Measurements from ENCODE around the gene EXOSC3. TPM values are rescaled to one million over a fixed set of nuclear protein-coding genes. Genes with fewer than 3 reads are reported as not detected.

EXOSC3 gene
- total and polyA plus RNA-seq, 2 donors (not counting 3 experiments of a cell fraction or from before 2014, with no cell fraction given): 25.0 to 38.0 TPM

DNA sequence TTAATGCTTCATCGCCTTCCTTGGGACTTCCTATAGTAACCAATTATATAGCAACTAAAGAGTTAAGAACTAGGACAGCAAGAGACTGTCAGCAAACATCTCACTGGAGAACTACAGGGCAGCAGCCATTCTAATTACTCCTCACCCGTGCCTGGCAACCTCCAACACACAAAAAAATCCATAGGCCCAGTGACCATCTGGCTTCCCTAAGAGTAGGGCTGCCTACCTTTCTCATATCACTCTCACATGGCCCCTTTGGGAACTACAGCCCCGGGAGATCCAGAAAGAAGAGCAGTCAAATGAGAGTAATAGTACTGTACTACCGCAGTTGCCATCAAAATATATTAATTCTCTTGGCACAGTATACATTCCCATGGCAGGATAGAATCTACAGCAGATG is 21.4 kb upstream of the EXOSC3 start:
- H3K9ac ChIP-seq (replicated peaks; ENCODE audit: extremely low read depth, insufficient read depth, low read length): no peak overlapping the region
- intact Hi-C loops (cut with micrococcal nuclease): no loop called here
- peaks cover 14% of the 10 kb centered on the region for H3K4me1 ChIP-seq (ENCODE audit: control insufficient read depth, extremely low read depth, insufficient read depth, low read length)
- CTCF ChIA-PET: no interaction called here
- dilution Hi-C loops (cut with MboI; ENCODE audit: extremely low pct_ligation_motif_present, low sequenced_read_pairs): no loop called here
- no peak for DNase-seq (ENCODE audit: low read depth, low spot score)
- H3K27me3 ChIP-seq (ENCODE audit: control insufficient read depth in 2 of 2, insufficient read depth in 2 of 2, low read length in 2 of 2): no peaks in the 10 kb centered on the region
- H3K4me2 ChIP-seq (ENCODE audit: insufficient read depth, low read length): no peak overlapping the region
- H3K79me2 ChIP-seq (ENCODE audit: control insufficient read depth, insufficient read depth, low read length): peaks cover 58% of the 10 kb centered on the region
- H4K20me1 ChIP-seq (replicated peaks; ENCODE audit: control insufficient read depth, extremely low read depth, insufficient read depth, low read length): peaks cover 12% of the 10 kb centered on the region
- H3K9me3 ChIP-seq (replicated peaks; ENCODE audit: control insufficient read depth, insufficient read depth, low read length): no peaks in the 10 kb centered on the region
- no peaks in the 10 kb centered on the region for H3K36me3 ChIP-seq (ENCODE audit: control insufficient read depth in 2 of 2, extremely low read depth in 1 of 2, insufficient read depth in 2 of 2, low read length in 2 of 2)
- TF ChIP-seq CTCF (IDR thresholded peaks at IDR 0.05; ENCODE audit: extremely low read depth in 1 of 2, insufficient read depth in 1 of 2, low read depth in 1 of 2, low read length in 2 of 2) (no peak), JUN (IDR thresholded peaks at IDR 0.05; ENCODE audit: borderline replicate concordance, insufficient read depth, insufficient read length, low read depth) (no peak)
- H3K9me1 ChIP-seq (replicated peaks; ENCODE audit: control insufficient read depth, extremely low read depth, insufficient read depth, low read length): no peaks in the 10 kb centered on the region
- no TSS peak for BruUV-seq (replicated peaks)
- POLR2A ChIA-PET: no interaction called here
- H3K4me3 ChIP-seq (replicated peaks in 1 of 3; ENCODE audit: insufficient read depth in 1 of 3, low read depth in 1 of 3, low read length in 3 of 3): no peak overlapping the region
- no peak overlapping the region for H3K27ac ChIP-seq (ENCODE audit: insufficient read depth, low read depth, low read length)
- no peak overlapping the region for H2AFZ ChIP-seq (ENCODE audit: low read depth, low read length)
- FAIRE-seq: no peak

GRCh38 chr9:37801959-37802711 is 17.3 kb upstream of the EXOSC3 start:
- no peak for FAIRE-seq
- H3K9ac ChIP-seq (replicated peaks; ENCODE audit: extremely low read depth, insufficient read depth, low read length): peak overlapping the region; percentile 67
- H3K4me3 ChIP-seq (replicated peaks in 1 of 3; ENCODE audit: insufficient read depth in 1 of 3, low read depth in 1 of 3, low read length in 3 of 3): peak overlapping the region; percentile 23 to 64 (median 63)
- H3K27me3 ChIP-seq (ENCODE audit: control insufficient read depth in 2 of 2, insufficient read depth in 2 of 2, low read length in 2 of 2): no peaks in the 10 kb centered on the region
- H3K79me2 ChIP-seq (ENCODE audit: control insufficient read depth, insufficient read depth, low read length): peaks cover 52% of the 10 kb centered on the region
- no peaks in the 10 kb centered on the region for H3K9me3 ChIP-seq (replicated peaks; ENCODE audit: control insufficient read depth, insufficient read depth, low read length)
- ChIA-PET CTCF (interaction anchor here (1.1 kb wide), 1 partner anchor 461 kb away, joined by 3 read pairs; no protein-coding TSS in a partner anchor), POLR2A (interaction anchor here (1.8 kb wide), 1 partner anchor 17 kb away, joined by 7 read pairs; the partner anchor contains the start of gene EXOSC3)
- H3K27ac ChIP-seq (ENCODE audit: insufficient read depth, low read depth, low read length): no peak overlapping the region
- peaks cover 7% of the 10 kb centered on the region for H4K20me1 ChIP-seq (replicated peaks; ENCODE audit: control insufficient read depth, extremely low read depth, insufficient read depth, low read length)
- intact Hi-C loops (cut with micrococcal nuclease) (loop anchor here (2.0 to 5.0 kb wide), 3 partner anchors 49 to 590 kb away; partner anchors contain the start of genes ALDH1B1, SLC25A51 and TRMT10B), dilution Hi-C loops (cut with MboI; ENCODE audit: extremely low pct_ligation_motif_present, low sequenced_read_pairs) (no loop called here)
- H3K4me2 ChIP-seq (ENCODE audit: insufficient read depth, low read length): peak overlapping the region; percentile 94
- peaks cover 14% of the 10 kb centered on the region for H3K4me1 ChIP-seq (ENCODE audit: control insufficient read depth, extremely low read depth, insufficient read depth, low read length)
- H3K36me3 ChIP-seq (ENCODE audit: control insufficient read depth in 2 of 2, extremely low read depth in 1 of 2, insufficient read depth in 2 of 2, low read length in 2 of 2): no peaks in the 10 kb centered on the region
- TF ChIP-seq GATA2 (IDR thresholded peaks at IDR 0.05; ENCODE audit: insufficient read depth, insufficient read length, low read depth, low read length): no peak
- TF ChIP-seq FOS (IDR thresholded peaks at IDR 0.05; ENCODE audit: borderline replicate concordance, insufficient read depth, low read length): no peak
- TF ChIP-seq MYC (IDR thresholded peaks at IDR 0.05; ENCODE audit: low read depth, low read length): no peak
- TF ChIP-seq, protein P1, sequence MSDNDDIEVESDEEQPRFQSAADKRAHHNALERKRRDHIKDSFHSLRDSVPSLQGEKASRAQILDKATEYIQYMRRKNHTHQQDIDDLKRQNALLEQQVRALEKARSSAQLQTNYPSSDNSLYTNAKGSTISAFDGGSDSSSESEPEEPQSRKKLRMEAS (IDR thresholded peaks at IDR 0.05; ENCODE audit: insufficient read depth, insufficient read length): no peak
- TF ChIP-seq EZH2 (IDR thresholded peaks at IDR 0.05; ENCODE audit: borderline replicate concordance, low read depth, low read length, severe bottlenecking): no peak
- TF ChIP-seq CTCF (IDR thresholded peaks at IDR 0.05; ENCODE audit: extremely low read depth in 1 of 2, insufficient read depth in 1 of 2, low read depth in 1 of 2, low read length in 2 of 2): no peak
- TF ChIP-seq POLR2AphosphoS5 (IDR thresholded peaks at IDR 0.05; ENCODE audit: insufficient read depth, low read depth, low read length): no peak
- no peak for TF ChIP-seq JUN (IDR thresholded peaks at IDR 0.05; ENCODE audit: borderline replicate concordance, insufficient read depth, insufficient read length, low read depth)
- TF ChIP-seq POLR2A (IDR thresholded peaks at IDR 0.05; ENCODE audit: low read depth, low read length): no peak
- BruUV-seq (replicated peaks): TSS peak; percentile 58
- H2AFZ ChIP-seq (ENCODE audit: low read depth, low read length): no peak overlapping the region
- DNase-seq (ENCODE audit: low read depth, low spot score): no peak
- no peaks in the 10 kb centered on the region for H3K9me1 ChIP-seq (replicated peaks; ENCODE audit: control insufficient read depth, extremely low read depth, insufficient read depth, low read length)
